Effector CD8-positive, alpha-beta T cell (primary cell): ENCODE data around the gene VDAC2.

ENCODE experiments used
- DNase-seq: peaks from one replicate; lab custom pipeline; 2025; lab: John Stamatoyannopoulos, UW

VDAC2 gene

GRCh38 chr10:75230600-75231038 lies 20.0 kb downstream of the VDAC2 start:
- peak; percentile 88 for DNase-seq

- DNase-seq, result no peak
Observed at GRCh38 chr10:75231672-75232581, 21.3 kb downstream of the VDAC2 start.

GRCh38 chr10:75233444-75234016 lies 22.9 kb downstream of the VDAC2 start:
- no peak for DNase-seq

- peak; percentile 97 for DNase-seq
Observed at GRCh38 chr10:75234017-75234682, 23.6 kb downstream of the VDAC2 start.

- DNase-seq, result no peak
Observed at GRCh38 chr10:75234683-75235374, 24.2 kb downstream of the VDAC2 start.

- DNase-seq, result peak; percentile 89
Observed at GRCh38 chr10:75235375-75236177, 25.0 kb downstream of the VDAC2 start, which contains the start of gene COMTD1. Gene COMTD1 (minus strand): TSS chr10:75235957. CDS start chr10:75235928, 29 bp downstream.

GRCh38 chr10:75236178-75236825 lies 25.7 kb downstream of the VDAC2 start:
- DNase-seq, result no peak

- no peak for DNase-seq
Observed at GRCh38 chr10:75238182-75239095, 27.8 kb downstream of the VDAC2 start.

- DNase-seq, result no peak
Observed at GRCh38 chr10:75239096-75239790, 28.6 kb downstream of the VDAC2 start.

- DNase-seq, result no peak
Observed at GRCh38 chr10:75240329-75241076, 29.9 kb downstream of the VDAC2 start.

- DNase-seq, result no peak
Observed at GRCh38 chr10:75243426-75243825, 32.8 kb downstream of the VDAC2 start.

- DNase-seq, result no peak
Observed at GRCh38 chr10:75244487-75245353, 34.1 kb downstream of the VDAC2 start.

- no peak for DNase-seq
Observed at GRCh38 chr10:75245354-75246250, 35.0 kb downstream of the VDAC2 start.

GRCh38 chr10:75246506-75246905 lies 35.9 kb downstream of the VDAC2 start:
- no peak for DNase-seq

GRCh38 chr10:75247797-75248196 lies 37.2 kb downstream of the VDAC2 start:
- DNase-seq, result no peak

GRCh38 chr10:75250934-75251333 lies 40.3 kb downstream of the VDAC2 start:
- DNase-seq, result no peak
